Limb (tissue), 2 donors: Measurements from ENCODE around the gene DGAT2.
"Not testable (repeated sequence)": the region's sequence is repeated elsewhere in the genome, so short reads cannot be mapped to it uniquely, and the experiment has no call there.

Source experiments
- DNase-seq, 2 donors: peaks; one replicate each; pipeline ENCODE4 v3.0.0-alpha.2; 2016; ENCODE audit errors: extremely low spot score in 2 of 2

The DGAT2 gene

GRCh38 chr11:75768112-75768908 lies at the start of gene DGAT2:
DGAT2 (plus strand) TSS chr11:75768778; CDS start chr11:75768992, 214 bp downstream.
- DNase-seq: peak; percentile 65 to 87

GRCh38 chr11:75719340-75720239 lies 49.0 kb upstream of the DGAT2 start:
- DNase-seq: no peak

GRCh38 chr11:75720639-75721038 lies 47.9 kb upstream of the DGAT2 start:
- DNase-seq: no peak

GRCh38 chr11:75721852-75722668 lies 46.5 kb upstream of the DGAT2 start:
- no peak for DNase-seq

GRCh38 chr11:75722669-75723042 lies 45.9 kb upstream of the DGAT2 start:
- no peak for DNase-seq

GRCh38 chr11:75725547-75726320 lies 42.8 kb upstream of the DGAT2 start:
- DNase-seq: no peak

GRCh38 chr11:75728992-75729391 lies 39.6 kb upstream of the DGAT2 start:
- DNase-seq: no peak

- DNase-seq: no peak
These were observed 37.5 kb upstream of the DGAT2 start for GRCh38 chr11:75731095-75731494.

GRCh38 chr11:75733071-75733430 lies 35.5 kb upstream of the DGAT2 start:
- DNase-seq: no peak

GRCh38 chr11:75733431-75734107 lies 35.0 kb upstream of the DGAT2 start:
- peak in 1 of 2 donors; percentile 5 for DNase-seq

- no peak for DNase-seq
These were observed 33.9 kb upstream of the DGAT2 start for GRCh38 chr11:75734491-75735180.

- no peak for DNase-seq
These were observed 33.3 kb upstream of the DGAT2 start for GRCh38 chr11:75735181-75735845.

- DNase-seq: no peak
These were observed 31.3 kb upstream of the DGAT2 start for GRCh38 chr11:75737314-75737713.

GRCh38 chr11:75740681-75741080 lies 27.9 kb upstream of the DGAT2 start:
- DNase-seq: no peak

- DNase-seq: not testable (repeated sequence)
These were observed 25.4 kb upstream of the DGAT2 start for GRCh38 chr11:75743159-75743558.

- no peak for DNase-seq
These were observed 24.6 kb upstream of the DGAT2 start for GRCh38 chr11:75743711-75744563.

- DNase-seq: no peak
These were observed 22.8 kb upstream of the DGAT2 start for GRCh38 chr11:75745807-75746206.

GRCh38 chr11:75748729-75749273 lies 19.8 kb upstream of the DGAT2 start:
- not testable (repeated sequence) for DNase-seq
